ENCODE results near the gene NT5DC1.

Gene NT5DC1

DNA sequence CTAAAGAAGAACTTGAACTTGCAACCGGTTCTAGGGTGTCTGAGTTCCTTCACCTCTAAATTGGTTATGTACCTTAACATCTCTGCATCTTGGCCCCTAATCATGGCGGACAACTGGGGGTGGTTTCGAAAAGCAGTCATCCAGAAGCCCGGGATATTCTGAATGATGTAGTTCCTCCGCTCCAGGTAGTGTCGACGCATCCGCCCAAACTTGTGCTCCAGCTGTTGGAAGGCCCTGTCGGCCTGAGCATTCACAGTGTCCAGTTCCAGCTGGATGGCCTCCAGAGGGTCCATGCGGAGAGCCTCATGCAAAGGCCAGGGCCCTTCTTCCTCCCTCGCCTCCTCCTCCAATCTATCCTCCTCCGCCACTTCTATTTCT, 178.2 kb downstream of the NT5DC1 start:
- H3K27me3 ChIP-seq (replicated peaks) = no peaks in the 10 kb centered on the region
- DNase-seq = no peak
- in situ Hi-C loops (cut with HindIII; ENCODE audit: low pct_ligation_motif_present, low sequenced_read_pairs) = no loop called here
- peak overlapping the region; percentile 87 for H3K27ac ChIP-seq
- peak overlapping the region; percentile 81 for H3K4me3 ChIP-seq (ENCODE audit: low read depth, low read length)
- peaks cover 7% of the 10 kb centered on the region for H3K36me3 ChIP-seq (replicated peaks)
- TF ChIP-seq, protein P1, sequence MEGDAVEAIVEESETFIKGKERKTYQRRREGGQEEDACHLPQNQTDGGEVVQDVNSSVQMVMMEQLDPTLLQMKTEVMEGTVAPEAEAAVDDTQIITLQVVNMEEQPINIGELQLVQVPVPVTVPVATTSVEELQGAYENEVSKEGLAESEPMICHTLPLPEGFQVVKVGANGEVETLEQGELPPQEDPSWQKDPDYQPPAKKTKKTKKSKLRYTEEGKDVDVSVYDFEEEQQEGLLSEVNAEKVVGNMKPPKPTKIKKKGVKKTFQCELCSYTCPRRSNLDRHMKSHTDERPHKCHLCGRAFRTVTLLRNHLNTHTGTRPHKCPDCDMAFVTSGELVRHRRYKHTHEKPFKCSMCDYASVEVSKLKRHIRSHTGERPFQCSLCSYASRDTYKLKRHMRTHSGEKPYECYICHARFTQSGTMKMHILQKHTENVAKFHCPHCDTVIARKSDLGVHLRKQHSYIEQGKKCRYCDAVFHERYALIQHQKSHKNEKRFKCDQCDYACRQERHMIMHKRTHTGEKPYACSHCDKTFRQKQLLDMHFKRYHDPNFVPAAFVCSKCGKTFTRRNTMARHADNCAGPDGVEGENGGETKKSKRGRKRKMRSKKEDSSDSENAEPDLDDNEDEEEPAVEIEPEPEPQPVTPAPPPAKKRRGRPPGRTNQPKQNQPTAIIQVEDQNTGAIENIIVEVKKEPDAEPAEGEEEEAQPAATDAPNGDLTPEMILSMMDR (IDR thresholded peaks at IDR 0.05; ENCODE audit: low read depth, low read length, missing control alignments) = no peak

DNA sequence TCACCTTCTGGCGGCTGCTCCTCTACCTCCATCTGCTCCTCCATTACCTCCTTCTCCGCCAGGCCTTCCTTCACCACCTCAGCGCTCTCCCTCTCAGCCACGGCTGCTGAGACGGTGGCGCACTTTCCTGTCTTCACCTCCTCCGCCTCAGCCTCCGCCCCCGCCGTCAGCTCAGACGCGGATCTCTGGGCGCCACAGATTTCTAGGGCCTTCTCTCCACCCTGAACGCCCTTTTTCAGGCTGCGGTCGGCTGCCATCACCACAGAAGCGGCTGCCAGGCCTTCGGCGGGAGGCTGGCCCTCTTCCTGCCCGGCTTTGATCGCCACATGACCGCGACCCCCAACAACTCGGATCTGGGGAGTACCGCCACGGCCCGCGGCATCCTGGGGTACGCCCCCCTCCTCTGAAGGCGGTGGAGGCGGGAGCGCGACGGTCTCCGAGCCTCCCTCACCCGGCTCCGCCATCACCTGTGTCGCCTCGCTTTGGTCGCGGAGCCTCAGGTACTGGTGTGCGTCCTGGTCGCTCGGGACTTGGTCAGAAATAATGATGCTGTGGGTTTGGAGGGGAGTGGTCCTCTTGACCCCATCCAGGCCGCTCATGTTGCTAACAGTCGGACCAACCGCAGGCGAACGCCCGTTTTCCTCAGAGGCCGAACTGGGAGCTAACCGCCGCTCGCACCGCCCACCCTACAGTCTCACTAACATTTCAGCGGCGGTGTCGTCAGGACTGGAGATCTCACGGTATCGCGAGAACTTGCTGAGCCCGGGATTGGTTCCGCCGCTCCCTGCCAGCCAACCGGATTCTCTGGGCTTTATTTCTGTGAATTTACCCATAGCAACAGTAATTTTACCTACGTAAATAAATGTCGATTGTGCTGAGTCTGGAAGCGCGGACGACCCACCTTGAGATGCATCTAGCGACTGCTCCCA, 178.8 kb downstream of the NT5DC1 start, which contains the start of gene TSPYL1:
Gene TSPYL1, minus strand, starts transcription at position 699 of the 929 bp plus-strand sequence. Its CDS starts 100 bp downstream, at position 599.
- TF ChIP-seq, protein P1 (IDR thresholded peaks at IDR 0.05; ENCODE audit: low read depth, low read length, missing control alignments) = peak; percentile 14
- H3K36me3 ChIP-seq (replicated peaks) = peaks cover 7% of the 10 kb centered on the region
- in situ Hi-C loops (cut with HindIII; ENCODE audit: low pct_ligation_motif_present, low sequenced_read_pairs) = no loop called here
- peak within 1 kb of the TSS; percentile 87 for H3K27ac ChIP-seq
- DNase-seq = peak; percentile 99
- H3K27me3 ChIP-seq (replicated peaks) = no peaks in the 10 kb centered on the region
- peak within 1 kb of the TSS; percentile 81 for H3K4me3 ChIP-seq (ENCODE audit: low read depth, low read length)

GRCh38 chr6:116280161-116280932, 179.7 kb downstream of the NT5DC1 start:
- DNase-seq = no peak
- TF ChIP-seq, protein P1 (IDR thresholded peaks at IDR 0.05; ENCODE audit: low read depth, low read length, missing control alignments) = no peak
- no peaks in the 10 kb centered on the region for H3K27me3 ChIP-seq (replicated peaks)
- H3K4me3 ChIP-seq (ENCODE audit: low read depth, low read length) = peak overlapping the region; percentile 81
- in situ Hi-C loops (cut with HindIII; ENCODE audit: low pct_ligation_motif_present, low sequenced_read_pairs) = no loop called here
- H3K27ac ChIP-seq = peak overlapping the region; percentile 87
- peaks cover 7% of the 10 kb centered on the region for H3K36me3 ChIP-seq (replicated peaks)

- Histone ChIP-seq H3K27ac (no peak overlapping the region), H3K27me3 (replicated peaks) (no peaks in the 10 kb centered on the region), H3K4me3 (ENCODE audit: low read depth, low read length) (no peak overlapping the region), H3K36me3 (replicated peaks) (peaks cover 7% of the 10 kb centered on the region)
- in situ Hi-C loops (cut with HindIII; ENCODE audit: low pct_ligation_motif_present, low sequenced_read_pairs) = no loop called here
- TF ChIP-seq, protein P1 (IDR thresholded peaks at IDR 0.05; ENCODE audit: low read depth, low read length, missing control alignments) = no peak
- no peak for DNase-seq
Measured at GRCh38 chr6:116280933-116281316, 180.3 kb downstream of the NT5DC1 start.

GRCh38 chr6:116282698-116283097, 182.0 kb downstream of the NT5DC1 start:
- no peaks in the 10 kb centered on the region for H3K27me3 ChIP-seq (replicated peaks)
- H3K4me3 ChIP-seq (ENCODE audit: low read depth, low read length) = no peak overlapping the region
- DNase-seq = no peak
- TF ChIP-seq, protein P1 (IDR thresholded peaks at IDR 0.05; ENCODE audit: low read depth, low read length, missing control alignments) = no peak
- in situ Hi-C loops (cut with HindIII; ENCODE audit: low pct_ligation_motif_present, low sequenced_read_pairs) = no loop called here
- H3K27ac ChIP-seq = no peak overlapping the region
- H3K36me3 ChIP-seq (replicated peaks) = peaks cover 7% of the 10 kb centered on the region

All from brain microvascular endothelial cell (primary cell).